Gastrocnemius medialis (tissue), 4 donors: ENCODE measurements around the gene WDR35.

ENCODE experiments used
- POLR2A ChIP-seq, 2 donors: fragments of 450-650 bp; IDR thresholded peaks; one replicate each; pipeline ENCODE4 v1.6.1; 2017; ENCODE audit warnings: antibody characterized with exemption in 2 of 2, mild to moderate bottlenecking in 2 of 2, moderate library complexity in 2 of 2
- TF ChIP-seq, protein P1 (sequence below), 5 experiments: fragments of 450-650 bp in 3 of 5; fragments of 200-600 bp in 2 of 5; sonication (generic) in 2 of 5; IDR thresholded peaks in 4 of 5; conservative IDR thresholded peaks in 1 of 5; 1 replicate in 4 of 5; 2 replicates in 1 of 5; pipeline ENCODE4 v1.5.1; 2016 to 2019; ENCODE audit warnings: antibody characterized with exemption in 5 of 5, mild to moderate bottlenecking in 3 of 5, moderate library complexity in 3 of 5

- TF ChIP-seq, protein P1, sequence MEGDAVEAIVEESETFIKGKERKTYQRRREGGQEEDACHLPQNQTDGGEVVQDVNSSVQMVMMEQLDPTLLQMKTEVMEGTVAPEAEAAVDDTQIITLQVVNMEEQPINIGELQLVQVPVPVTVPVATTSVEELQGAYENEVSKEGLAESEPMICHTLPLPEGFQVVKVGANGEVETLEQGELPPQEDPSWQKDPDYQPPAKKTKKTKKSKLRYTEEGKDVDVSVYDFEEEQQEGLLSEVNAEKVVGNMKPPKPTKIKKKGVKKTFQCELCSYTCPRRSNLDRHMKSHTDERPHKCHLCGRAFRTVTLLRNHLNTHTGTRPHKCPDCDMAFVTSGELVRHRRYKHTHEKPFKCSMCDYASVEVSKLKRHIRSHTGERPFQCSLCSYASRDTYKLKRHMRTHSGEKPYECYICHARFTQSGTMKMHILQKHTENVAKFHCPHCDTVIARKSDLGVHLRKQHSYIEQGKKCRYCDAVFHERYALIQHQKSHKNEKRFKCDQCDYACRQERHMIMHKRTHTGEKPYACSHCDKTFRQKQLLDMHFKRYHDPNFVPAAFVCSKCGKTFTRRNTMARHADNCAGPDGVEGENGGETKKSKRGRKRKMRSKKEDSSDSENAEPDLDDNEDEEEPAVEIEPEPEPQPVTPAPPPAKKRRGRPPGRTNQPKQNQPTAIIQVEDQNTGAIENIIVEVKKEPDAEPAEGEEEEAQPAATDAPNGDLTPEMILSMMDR (IDR thresholded peaks at IDR 0.05 in 4 of 5, conservative IDR thresholded peaks at IDR 0.05 in 1 of 5), result no peak
- TF ChIP-seq POLR2A (IDR thresholded peaks at IDR 0.05), result no peak
Measured at GRCh38 chr2:19881908-19882265, 108.0 kb downstream of the WDR35 start.
